Activated T-cell treated with anti-CD3 and anti-CD28 coated beads, Interleukin-2, amount 50 U/mL, for 24 hours (primary cell): ENCODE results near the gene ITM2B.
A peak's percentile ranks its signal among the peaks of the same experiment; 100 is the strongest.
"Not testable (repeated sequence)": the region's sequence is repeated elsewhere in the genome, so short reads cannot be mapped to it uniquely, and the experiment has no call there.

Experiments used
- DNase-seq: peaks from one replicate; pipeline ENCODE4 v3.0.0-alpha.2; 2020
- H3K27ac Mint-ChIP-seq: 2 replicates; pipeline ENCODE4 v1.8.0; 2020; ENCODE audit warnings: mild to moderate bottlenecking, mixed read lengths
- H3K27me3 Mint-ChIP-seq: 2 replicates; pipeline ENCODE4 v1.8.0; 2020; ENCODE audit warnings: mixed read lengths
- H3K36me3 Mint-ChIP-seq: 2 replicates; pipeline ENCODE4 v1.8.0; 2020; ENCODE audit warnings: low read depth, mixed read lengths
- H3K4me1 Mint-ChIP-seq: 2 replicates; pipeline ENCODE4 v1.8.0; 2020; ENCODE audit warnings: low read depth, mixed read lengths
- H3K4me3 Mint-ChIP-seq: 2 replicates; pipeline ENCODE4 v1.8.0; 2020; ENCODE audit warnings: mild to moderate bottlenecking, moderate library complexity, mixed read lengths
- H3K9me3 Mint-ChIP-seq: 2 replicates; pipeline ENCODE4 v1.8.0; 2020; ENCODE audit warnings: mixed read lengths

ITM2B gene

DNA sequence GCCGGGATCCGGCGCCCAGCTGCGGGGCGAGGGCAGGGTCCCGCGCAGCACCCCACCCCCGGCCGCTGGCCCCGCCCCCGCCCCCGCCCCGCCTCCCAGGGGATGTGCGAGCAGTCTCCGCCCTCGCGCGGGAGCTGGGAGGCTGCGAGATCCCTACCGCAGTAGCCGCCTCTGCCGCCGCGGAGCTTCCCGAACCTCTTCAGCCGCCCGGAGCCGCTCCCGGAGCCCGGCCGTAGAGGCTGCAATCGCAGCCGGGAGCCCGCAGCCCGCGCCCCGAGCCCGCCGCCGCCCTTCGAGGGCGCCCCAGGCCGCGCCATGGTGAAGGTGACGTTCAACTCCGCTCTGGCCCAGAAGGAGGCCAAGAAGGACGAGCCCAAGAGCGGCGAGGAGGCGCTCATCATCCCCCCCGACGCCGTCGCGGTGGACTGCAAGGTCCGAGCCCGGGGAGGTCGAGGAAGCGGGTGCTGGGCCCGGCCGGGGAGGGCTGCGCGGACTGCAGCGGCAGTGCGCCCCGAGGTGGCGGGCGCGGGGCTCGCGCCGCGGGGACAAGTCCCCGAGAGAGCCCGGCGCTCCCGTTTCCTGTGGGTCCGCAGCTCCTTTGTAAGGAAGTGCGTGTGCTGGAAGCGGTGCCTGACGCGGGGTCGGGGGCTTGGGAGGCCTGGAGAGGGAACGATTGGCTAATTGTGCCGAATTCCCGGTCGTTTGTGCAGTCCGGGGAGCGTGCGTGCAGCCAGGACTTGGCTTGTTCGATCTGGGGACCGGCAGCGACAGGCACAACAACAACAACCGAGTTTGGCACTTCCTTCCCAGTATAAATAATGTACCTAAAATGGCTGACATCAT is at the start of gene ITM2B:
ITM2B (plus strand) TSS at position 161 of the 843 bp plus-strand sequence; CDS start at position 316, 155 bp downstream.
- peak; percentile 81 for DNase-seq
- Mint-ChIP-seq H3K9me3 (no peaks in the 10 kb centered on the region), H3K27me3 (no peaks in the 10 kb centered on the region), H3K27ac (peak within 1 kb of the TSS; percentile 97), H3K36me3 (peaks cover 30% of the 10 kb centered on the region), H3K4me3 (peak within 1 kb of the TSS; percentile 93), H3K4me1 (peaks cover 61% of the 10 kb centered on the region)

DNA sequence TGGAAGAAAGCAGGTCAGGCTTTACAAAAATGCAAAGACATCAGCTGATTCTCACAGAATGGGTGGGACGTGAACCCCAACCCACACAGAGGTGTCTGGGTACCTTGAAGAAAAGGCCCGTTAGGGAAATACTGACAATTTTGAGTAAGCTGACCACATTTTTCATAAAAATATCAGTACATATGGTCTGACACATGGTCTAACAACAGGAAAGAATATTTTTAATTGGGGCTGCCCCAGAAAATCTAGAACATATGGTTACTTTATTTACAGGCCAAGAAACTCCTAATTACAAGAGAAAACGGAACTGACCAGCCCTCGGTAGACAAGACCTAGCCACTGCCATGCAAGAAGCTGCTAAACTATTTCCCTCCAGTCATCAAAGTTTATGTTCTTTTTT is 48.7 kb upstream of the ITM2B start:
- Mint-ChIP-seq H3K27ac (peak overlapping the region; percentile 58), H3K27me3 (no peaks in the 10 kb centered on the region), H3K4me1 (peaks cover 59% of the 10 kb centered on the region), H3K36me3 (no peaks in the 10 kb centered on the region), H3K4me3 (peak overlapping the region; percentile 7), H3K9me3 (no peaks in the 10 kb centered on the region)
- no peak for DNase-seq

DNA sequence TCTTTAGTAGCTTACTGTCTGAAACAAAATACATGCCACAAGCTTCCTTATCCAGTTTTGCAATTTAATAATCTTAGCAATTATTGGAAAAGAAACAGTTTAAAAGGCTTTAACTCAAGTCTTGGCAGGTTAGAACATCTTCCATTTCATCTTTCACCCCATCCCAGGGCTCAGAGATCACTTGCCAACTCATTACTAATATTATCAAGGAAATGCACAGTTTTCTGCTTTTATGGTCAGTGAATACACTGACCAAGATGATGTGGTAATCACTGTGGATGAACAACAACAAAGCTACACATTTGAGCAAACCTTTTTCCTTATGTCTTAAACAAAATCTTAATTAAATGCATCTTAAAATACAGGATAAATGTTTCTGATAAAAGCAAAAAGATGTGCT is 48.0 kb upstream of the ITM2B start:
- H3K4me1 Mint-ChIP-seq, result peaks cover 59% of the 10 kb centered on the region
- no peaks in the 10 kb centered on the region for H3K27me3 Mint-ChIP-seq
- H3K9me3 Mint-ChIP-seq, result no peaks in the 10 kb centered on the region
- H3K27ac Mint-ChIP-seq, result peak overlapping the region; percentile 64
- no peaks in the 10 kb centered on the region for H3K36me3 Mint-ChIP-seq
- H3K4me3 Mint-ChIP-seq, result no peak overlapping the region
- no peak for DNase-seq

DNA sequence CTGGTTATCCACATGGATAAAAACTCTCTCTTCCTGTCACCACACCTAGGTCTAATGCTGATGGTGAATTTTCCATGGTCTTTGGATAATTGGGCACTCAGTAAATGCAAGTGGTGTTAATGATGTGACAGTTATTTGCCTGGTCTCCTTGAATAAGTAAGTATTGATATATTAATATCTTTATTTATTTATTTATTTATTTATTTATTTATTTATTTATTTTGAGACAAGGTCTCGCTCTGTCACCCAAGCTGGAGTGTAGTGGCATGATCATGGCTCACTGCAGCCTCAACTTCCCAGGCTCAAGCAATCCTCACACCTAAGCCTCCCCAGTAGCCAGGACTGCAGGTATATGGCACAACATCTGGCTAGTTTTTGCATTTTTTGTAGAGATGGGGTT is 46.3 kb upstream of the ITM2B start:
- Mint-ChIP-seq H3K9me3 (no peaks in the 10 kb centered on the region), H3K36me3 (no peaks in the 10 kb centered on the region), H3K4me3 (no peak overlapping the region), H3K27ac (peak overlapping the region; percentile 40), H3K4me1 (peaks cover 55% of the 10 kb centered on the region), H3K27me3 (no peaks in the 10 kb centered on the region)
- DNase-seq, result no peak

DNA sequence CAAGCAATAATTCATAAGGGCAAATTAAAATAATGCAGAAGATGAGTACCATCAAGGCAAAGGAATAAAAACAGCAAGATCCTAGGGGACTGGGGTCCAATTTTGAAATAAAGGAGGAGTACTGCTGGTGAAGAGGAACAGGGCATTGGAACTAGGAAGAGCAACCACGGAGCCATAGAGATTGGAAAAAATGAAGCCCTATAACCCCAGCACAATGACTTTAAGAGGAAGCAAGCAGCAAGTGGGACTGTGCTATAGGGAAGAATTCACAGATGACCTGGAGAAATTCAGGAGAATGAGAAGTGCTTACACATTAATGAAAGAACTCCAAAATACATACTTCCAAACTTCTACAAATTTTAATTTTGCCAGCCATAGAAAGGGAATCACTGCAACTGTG is 44.9 kb upstream of the ITM2B start:
- no peak for DNase-seq
- no peaks in the 10 kb centered on the region for H3K27me3 Mint-ChIP-seq
- H3K4me3 Mint-ChIP-seq, result no peak overlapping the region
- no peaks in the 10 kb centered on the region for H3K9me3 Mint-ChIP-seq
- no peaks in the 10 kb centered on the region for H3K36me3 Mint-ChIP-seq
- no peak overlapping the region for H3K27ac Mint-ChIP-seq
- peaks cover 53% of the 10 kb centered on the region for H3K4me1 Mint-ChIP-seq

DNA sequence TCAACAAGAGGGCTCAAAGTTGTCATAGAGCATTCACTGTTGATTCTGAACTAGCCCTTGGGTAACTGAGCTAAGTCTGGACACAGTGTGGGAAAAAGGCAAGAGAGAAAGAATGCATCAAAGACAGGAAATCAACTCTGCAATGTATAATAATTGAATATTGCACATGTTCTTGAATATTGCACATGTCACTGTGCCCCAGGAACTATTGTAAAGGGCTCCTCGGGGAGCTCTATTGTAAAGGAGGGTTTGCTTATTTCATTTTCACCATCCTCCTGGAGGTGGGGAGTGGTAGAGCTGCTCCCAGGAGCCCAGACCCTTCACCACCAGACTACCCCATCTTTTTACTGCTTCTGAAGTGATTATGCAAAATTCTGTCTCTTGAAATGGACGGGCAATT is 44.4 kb upstream of the ITM2B start:
- Mint-ChIP-seq H3K9me3 (no peaks in the 10 kb centered on the region), H3K27ac (no peak overlapping the region), H3K4me1 (peaks cover 58% of the 10 kb centered on the region), H3K4me3 (no peak overlapping the region), H3K27me3 (no peaks in the 10 kb centered on the region), H3K36me3 (no peaks in the 10 kb centered on the region)
- DNase-seq, result no peak

DNA sequence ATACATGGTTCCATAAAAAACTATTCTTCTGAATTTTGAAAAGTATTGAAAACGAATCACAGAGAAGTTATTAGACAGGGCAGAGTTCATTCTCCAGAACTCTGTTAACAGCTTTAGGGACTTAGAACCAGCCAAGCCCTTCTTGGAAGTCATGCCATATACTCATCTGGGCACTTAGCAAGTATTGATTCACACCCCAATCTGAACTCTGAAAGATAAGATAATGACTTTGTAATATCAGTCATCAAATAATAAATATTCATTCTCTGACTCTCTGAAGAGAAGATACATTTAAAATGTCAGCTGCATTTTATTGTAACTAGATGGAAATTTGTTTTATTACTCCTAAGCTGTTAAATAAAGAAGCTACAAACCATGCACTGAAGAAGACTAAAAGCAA is 43.8 kb upstream of the ITM2B start:
- Mint-ChIP-seq H3K27ac (no peak overlapping the region), H3K4me1 (peaks cover 58% of the 10 kb centered on the region)

DNA sequence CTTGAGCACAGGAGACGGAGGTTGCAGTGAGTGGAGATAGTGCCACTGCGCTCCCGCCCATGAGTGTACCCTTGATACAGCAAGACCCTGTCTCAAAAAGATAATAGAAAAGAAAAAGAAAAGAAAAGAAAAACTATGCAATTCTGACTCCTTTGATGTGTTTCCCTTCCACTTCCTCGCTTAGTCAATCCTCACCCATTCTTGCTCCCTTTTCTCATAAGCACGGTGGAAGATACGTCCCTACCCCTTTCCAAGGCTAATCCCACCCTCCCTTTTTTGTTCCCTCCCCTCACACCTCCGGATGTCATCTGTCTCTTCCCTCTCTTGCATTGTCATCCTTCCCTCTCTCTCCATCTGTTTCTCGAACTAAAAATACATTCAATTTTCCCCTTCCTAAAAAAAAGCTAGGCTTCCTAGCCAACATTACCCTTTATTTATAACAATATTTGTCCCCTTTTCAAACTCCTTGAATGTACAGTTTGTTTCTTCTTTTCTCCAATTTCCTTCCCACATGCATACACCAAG is 40.5 kb upstream of the ITM2B start:
- Mint-ChIP-seq H3K4me3 (no peak overlapping the region), H3K9me3 (no peaks in the 10 kb centered on the region), H3K27me3 (no peaks in the 10 kb centered on the region), H3K36me3 (no peaks in the 10 kb centered on the region), H3K27ac (no peak overlapping the region), H3K4me1 (peaks cover 40% of the 10 kb centered on the region)
- DNase-seq, result no peak

More for the DNA sequence above, 43.8 kb upstream of the ITM2B start:
- H3K9me3 Mint-ChIP-seq, result no peaks in the 10 kb centered on the region
- no peaks in the 10 kb centered on the region for H3K27me3 Mint-ChIP-seq
- no peak overlapping the region for H3K4me3 Mint-ChIP-seq
- DNase-seq, result no peak
- no peaks in the 10 kb centered on the region for H3K36me3 Mint-ChIP-seq

DNA sequence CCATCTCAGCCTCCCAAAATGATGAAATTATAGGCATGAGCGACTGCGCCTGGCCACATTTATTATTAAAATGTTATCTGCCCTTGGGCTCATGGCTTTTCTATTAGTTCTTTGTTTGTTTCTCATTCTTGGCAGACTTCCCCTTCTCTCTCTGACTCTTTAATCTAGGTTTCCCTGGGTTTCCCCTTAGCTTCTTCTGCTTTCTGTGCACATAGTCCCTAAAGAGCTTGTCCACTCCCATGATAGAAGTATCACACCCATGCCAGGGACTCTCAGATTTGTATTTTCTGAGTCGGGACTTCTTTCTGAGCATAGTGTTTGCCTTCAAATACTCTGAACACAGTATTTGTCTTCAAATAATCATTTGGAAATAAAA is 38.6 kb upstream of the ITM2B start:
- DNase-seq, result no peak
- H3K27ac Mint-ChIP-seq, result no peak overlapping the region
- H3K27me3 Mint-ChIP-seq, result no peaks in the 10 kb centered on the region
- no peak overlapping the region for H3K4me3 Mint-ChIP-seq
- H3K9me3 Mint-ChIP-seq, result no peaks in the 10 kb centered on the region
- no peaks in the 10 kb centered on the region for H3K36me3 Mint-ChIP-seq
- peaks cover 28% of the 10 kb centered on the region for H3K4me1 Mint-ChIP-seq

DNA sequence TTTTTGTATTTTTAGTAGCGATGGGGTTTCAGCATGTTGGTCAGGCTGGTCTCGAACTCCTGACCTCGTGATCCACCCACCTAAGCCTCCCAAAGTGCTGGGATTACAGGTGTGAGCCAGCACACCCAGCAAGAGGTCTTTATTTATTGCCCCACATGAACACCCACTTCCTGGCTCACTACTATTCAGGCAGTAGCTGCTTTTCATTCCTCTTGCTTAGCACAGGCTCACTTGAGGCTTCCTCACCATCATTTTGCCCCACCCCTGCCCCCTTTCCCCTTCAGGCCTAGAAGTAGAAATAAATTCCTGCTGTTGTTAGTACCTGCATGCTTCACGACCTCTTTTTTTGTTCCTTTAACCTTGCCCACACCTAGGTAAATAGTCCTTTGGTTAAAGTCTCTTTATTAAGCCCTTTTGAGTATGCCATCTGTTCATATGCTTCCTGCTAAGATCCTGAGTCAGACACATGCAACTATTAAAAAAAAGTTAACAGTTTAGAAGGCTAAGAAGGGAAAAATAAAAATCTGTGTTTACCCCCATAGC is 33.5 kb upstream of the ITM2B start:
- no peaks in the 10 kb centered on the region for H3K36me3 Mint-ChIP-seq
- H3K27me3 Mint-ChIP-seq, result no peaks in the 10 kb centered on the region

DNA sequence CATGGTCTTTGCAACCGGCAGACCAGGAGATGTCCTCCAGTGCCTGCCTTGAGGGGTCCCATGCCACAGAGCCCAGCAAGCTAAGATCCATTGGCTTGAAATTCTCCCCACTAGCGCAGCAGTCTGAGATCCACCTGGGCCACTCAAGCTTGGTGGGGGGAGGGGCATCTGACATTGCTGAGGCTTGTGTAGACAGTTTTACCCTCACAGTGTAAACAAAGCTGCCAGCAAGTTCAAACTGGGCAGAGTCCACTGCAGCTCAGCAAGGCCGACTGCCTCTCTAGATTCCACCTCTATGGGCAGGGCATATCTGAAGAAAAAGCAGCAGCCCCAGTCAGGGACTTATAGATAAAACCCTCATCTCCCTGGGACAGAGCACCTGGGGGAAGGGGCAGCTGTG is 32.0 kb upstream of the ITM2B start:
- peaks cover 9% of the 10 kb centered on the region for H3K4me1 Mint-ChIP-seq
- no peaks in the 10 kb centered on the region for H3K27me3 Mint-ChIP-seq
- no peak overlapping the region for H3K4me3 Mint-ChIP-seq
- H3K9me3 Mint-ChIP-seq, result peaks cover under 1% of the 10 kb centered on the region
- H3K27ac Mint-ChIP-seq, result no peak overlapping the region
- no peak for DNase-seq
- no peaks in the 10 kb centered on the region for H3K36me3 Mint-ChIP-seq

More for the DNA sequence above, 33.5 kb upstream of the ITM2B start:
- Mint-ChIP-seq H3K4me1 (peaks cover 13% of the 10 kb centered on the region), H3K4me3 (no peak overlapping the region), H3K27ac (no peak overlapping the region), H3K9me3 (no peaks in the 10 kb centered on the region)
- DNase-seq, result no peak

DNA sequence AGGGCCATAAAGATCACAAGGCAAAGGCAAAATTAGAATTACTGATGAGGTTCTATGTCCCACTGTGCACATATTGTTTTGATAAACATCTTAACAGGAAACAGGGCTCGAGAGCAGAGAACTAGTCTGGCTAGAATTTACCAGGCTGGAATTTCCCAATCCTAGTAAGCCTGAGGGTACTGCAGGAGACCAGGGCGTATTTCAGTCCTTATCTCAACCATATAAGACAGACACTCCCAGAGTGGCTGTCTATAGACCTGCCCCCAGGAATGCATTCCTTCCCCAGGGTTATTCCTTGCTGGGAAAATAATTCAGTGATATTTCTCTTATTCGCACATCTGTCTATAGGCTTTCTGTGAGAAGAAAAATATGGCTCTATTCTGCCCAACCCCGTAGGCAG is 25.8 kb upstream of the ITM2B start:
- H3K9me3 Mint-ChIP-seq, H3K27ac Mint-ChIP-seq, H3K4me3 Mint-ChIP-seq, H3K36me3 Mint-ChIP-seq, H3K27me3 Mint-ChIP-seq, DNase-seq: not testable (repeated sequence)
- peaks cover 19% of the 10 kb centered on the region for H3K4me1 Mint-ChIP-seq

DNA sequence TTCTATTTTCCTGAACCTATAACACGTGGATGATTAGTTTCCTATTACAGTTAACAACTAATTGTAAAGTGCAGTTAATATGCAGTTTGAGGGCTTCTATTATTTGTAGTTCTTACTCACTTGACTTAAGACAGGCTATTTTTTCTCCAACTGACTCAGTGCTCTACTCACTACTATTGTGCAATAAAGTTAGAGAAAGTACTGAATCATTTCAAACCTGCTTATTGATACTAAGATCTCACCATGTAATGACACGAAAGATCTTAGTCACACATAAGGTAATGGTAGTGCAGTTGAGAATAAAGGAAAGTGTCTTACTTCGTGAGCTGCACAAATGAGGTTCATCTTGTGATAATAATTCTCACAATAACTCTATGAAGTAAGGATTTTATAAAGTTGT is 22.8 kb upstream of the ITM2B start:
- peaks cover 8% of the 10 kb centered on the region for H3K9me3 Mint-ChIP-seq
- no peaks in the 10 kb centered on the region for H3K36me3 Mint-ChIP-seq
- no peaks in the 10 kb centered on the region for H3K27me3 Mint-ChIP-seq
- H3K4me1 Mint-ChIP-seq, result peaks cover 28% of the 10 kb centered on the region
- no peak for DNase-seq
- H3K4me3 Mint-ChIP-seq, result no peak overlapping the region
- peak overlapping the region; percentile 75 for H3K27ac Mint-ChIP-seq

DNA sequence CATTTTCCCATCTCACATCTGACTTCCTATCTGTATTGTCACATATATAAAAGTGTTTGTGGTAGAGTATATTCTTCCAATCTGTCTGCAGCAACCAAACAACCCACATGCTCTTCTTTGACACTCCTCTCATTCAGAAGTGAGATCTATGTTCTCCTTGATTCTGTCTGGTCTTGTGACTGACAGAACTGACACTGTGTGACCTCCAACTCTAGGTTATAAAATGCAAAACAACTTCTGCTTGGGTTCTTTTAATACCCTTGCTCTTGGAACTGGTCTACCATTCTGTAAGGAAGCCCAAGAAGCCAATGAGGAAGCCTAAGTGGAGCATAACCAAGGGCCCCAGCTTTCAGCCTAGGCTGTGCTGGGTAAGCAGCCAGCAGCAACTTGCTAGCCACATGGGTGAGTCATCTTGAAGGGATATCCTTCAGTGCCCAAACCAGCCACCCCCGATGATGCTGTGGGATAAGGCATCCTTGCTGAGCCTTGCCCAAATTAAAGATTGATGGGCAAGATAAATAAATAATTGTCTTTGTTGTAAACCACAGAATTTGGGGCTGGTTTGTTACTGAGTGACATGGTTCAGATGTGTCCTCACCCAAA is 18.4 kb upstream of the ITM2B start:
- Mint-ChIP-seq H3K27me3 (no peaks in the 10 kb centered on the region), H3K36me3 (peaks cover 12% of the 10 kb centered on the region), H3K4me1 (peaks cover 41% of the 10 kb centered on the region), H3K9me3 (peaks cover 2% of the 10 kb centered on the region), H3K27ac (no peak overlapping the region), H3K4me3 (no peak overlapping the region)
- no peak for DNase-seq
